Nephron (organoid): ENCODE results near the gene RAPGEF4.

Experiments
- H3K27ac Mint-ChIP-seq, 3 experiments: 2 replicates each; pipeline ENCODE4 v1.8.0; 2020; ENCODE audit warnings: mixed read lengths in 3 of 3, mild to moderate bottlenecking in 2 of 3, moderate library complexity in 1 of 3
- H3K27me3 Mint-ChIP-seq: 2 replicates; pipeline ENCODE4 v1.8.0; 2021; ENCODE audit warnings: low read depth, mild to moderate bottlenecking, moderate library complexity, mixed read lengths
- H3K36me3 Mint-ChIP-seq: 2 replicates; pipeline ENCODE4 v1.8.0; 2020; ENCODE audit warnings: low read depth, mixed read lengths
- H3K4me1 Mint-ChIP-seq: 2 replicates; pipeline ENCODE4 v1.8.0; 2020; ENCODE audit warnings: mixed read lengths
- H3K4me3 Mint-ChIP-seq, 3 experiments: 2 replicates each; pipeline ENCODE4 v1.8.0; 2020; ENCODE audit warnings: mild to moderate bottlenecking in 3 of 3, mixed read lengths in 3 of 3, moderate library complexity in 2 of 3
- H3K9me3 Mint-ChIP-seq: 2 replicates; pipeline ENCODE4 v1.8.0; 2020; ENCODE audit warnings: mixed read lengths
- TF ChIP-seq, protein P1 (sequence below), 3 experiments: fragments of 200-600 bp; sonication (generic); IDR thresholded peaks; one replicate each; pipeline ENCODE4 v1.5.0; 2021; ENCODE audit warnings: antibody characterized with exemption in 3 of 3; ENCODE audit not compliant: unreplicated experiment in 3 of 3

Gene RAPGEF4

DNA sequence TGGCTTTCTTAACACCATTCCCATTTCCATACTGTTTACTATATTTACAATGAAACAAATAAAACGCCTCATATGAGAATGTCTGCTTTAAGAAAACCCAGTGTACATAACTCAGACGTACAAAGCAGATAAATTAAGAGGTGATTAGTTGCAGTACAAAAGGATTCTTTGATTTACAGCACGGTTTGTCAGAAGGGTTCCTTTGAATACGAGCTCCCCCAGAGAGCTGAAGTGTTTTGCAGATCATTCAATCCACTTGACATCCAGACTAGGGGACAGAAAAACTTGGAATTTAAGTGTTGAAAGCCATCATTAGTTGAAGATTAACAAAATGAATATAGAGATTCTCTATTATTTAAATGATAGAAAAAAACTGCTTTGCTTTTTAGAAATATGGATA, 72.5 kb downstream of the RAPGEF4 start:
- TF ChIP-seq, protein P1, sequence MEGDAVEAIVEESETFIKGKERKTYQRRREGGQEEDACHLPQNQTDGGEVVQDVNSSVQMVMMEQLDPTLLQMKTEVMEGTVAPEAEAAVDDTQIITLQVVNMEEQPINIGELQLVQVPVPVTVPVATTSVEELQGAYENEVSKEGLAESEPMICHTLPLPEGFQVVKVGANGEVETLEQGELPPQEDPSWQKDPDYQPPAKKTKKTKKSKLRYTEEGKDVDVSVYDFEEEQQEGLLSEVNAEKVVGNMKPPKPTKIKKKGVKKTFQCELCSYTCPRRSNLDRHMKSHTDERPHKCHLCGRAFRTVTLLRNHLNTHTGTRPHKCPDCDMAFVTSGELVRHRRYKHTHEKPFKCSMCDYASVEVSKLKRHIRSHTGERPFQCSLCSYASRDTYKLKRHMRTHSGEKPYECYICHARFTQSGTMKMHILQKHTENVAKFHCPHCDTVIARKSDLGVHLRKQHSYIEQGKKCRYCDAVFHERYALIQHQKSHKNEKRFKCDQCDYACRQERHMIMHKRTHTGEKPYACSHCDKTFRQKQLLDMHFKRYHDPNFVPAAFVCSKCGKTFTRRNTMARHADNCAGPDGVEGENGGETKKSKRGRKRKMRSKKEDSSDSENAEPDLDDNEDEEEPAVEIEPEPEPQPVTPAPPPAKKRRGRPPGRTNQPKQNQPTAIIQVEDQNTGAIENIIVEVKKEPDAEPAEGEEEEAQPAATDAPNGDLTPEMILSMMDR (IDR thresholded peaks at IDR 0.05; ENCODE audit: unreplicated experiment in 3 of 3) = no peak
- Mint-ChIP-seq H3K4me1 (peaks cover 8% of the 10 kb centered on the region), H3K36me3 (peaks cover 10% of the 10 kb centered on the region), H3K4me3 (no peak overlapping the region), H3K9me3 (peaks cover 8% of the 10 kb centered on the region), H3K27me3 (peaks cover 5% of the 10 kb centered on the region), H3K27ac (no peak overlapping the region)

- Mint-ChIP-seq H3K4me3 (no peak overlapping the region), H3K36me3 (no peaks in the 10 kb centered on the region), H3K9me3 (no peaks in the 10 kb centered on the region), H3K27me3 (peaks cover 5% of the 10 kb centered on the region), H3K4me1 (peaks cover 8% of the 10 kb centered on the region), H3K27ac (no peak overlapping the region)
- TF ChIP-seq, protein P1 (IDR thresholded peaks at IDR 0.05; ENCODE audit: unreplicated experiment in 3 of 3) = no peak
Measured at GRCh38 chr2:172811027-172811426, 75.4 kb downstream of the RAPGEF4 start.

- TF ChIP-seq, protein P1 (IDR thresholded peaks at IDR 0.05; ENCODE audit: unreplicated experiment in 3 of 3) = no peak
- Mint-ChIP-seq H3K4me1 (peaks cover under 1% of the 10 kb centered on the region), H3K9me3 (no peaks in the 10 kb centered on the region), H3K27ac (no peak overlapping the region), H3K27me3 (peaks cover 5% of the 10 kb centered on the region), H3K4me3 (no peak overlapping the region), H3K36me3 (no peaks in the 10 kb centered on the region)
Measured at GRCh38 chr2:172812158-172812744, 76.6 kb downstream of the RAPGEF4 start.

GRCh38 chr2:172813314-172813888, 77.8 kb downstream of the RAPGEF4 start:
- Mint-ChIP-seq H3K4me3 (no peak overlapping the region), H3K9me3 (no peaks in the 10 kb centered on the region)
- TF ChIP-seq, protein P1 (IDR thresholded peaks at IDR 0.05; ENCODE audit: unreplicated experiment in 3 of 3) = peak; percentile 50 to 59 (median 58)

DNA sequence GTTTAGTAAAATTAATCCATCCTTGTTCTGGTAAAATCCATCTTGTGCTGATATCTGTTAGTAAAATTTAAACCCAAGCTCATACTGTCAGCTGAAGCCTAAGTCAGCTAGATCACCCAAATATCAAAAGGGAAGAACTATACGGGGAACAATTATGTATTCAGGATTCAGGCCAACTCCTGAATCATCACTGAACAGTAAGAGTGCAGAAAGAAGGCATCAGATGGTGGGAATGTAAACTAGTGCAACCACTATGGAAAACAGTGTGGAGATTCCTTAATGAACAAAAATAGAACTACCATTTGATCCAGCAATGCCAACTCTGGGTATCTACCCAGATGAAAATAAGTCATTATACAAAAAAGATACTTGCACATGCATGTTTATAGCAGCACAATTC, 81.8 kb downstream of the RAPGEF4 start:
- Mint-ChIP-seq H3K27ac (no peak overlapping the region), H3K36me3 (no peaks in the 10 kb centered on the region), H3K4me3 (no peak overlapping the region), H3K27me3 (no peaks in the 10 kb centered on the region), H3K9me3 (no peaks in the 10 kb centered on the region), H3K4me1 (no peaks in the 10 kb centered on the region)
- TF ChIP-seq, protein P1 (IDR thresholded peaks at IDR 0.05; ENCODE audit: unreplicated experiment in 3 of 3) = no peak

More at GRCh38 chr2:172813314-172813888, 77.8 kb downstream of the RAPGEF4 start:
- H3K36me3 Mint-ChIP-seq = no peaks in the 10 kb centered on the region
- H3K4me1 Mint-ChIP-seq = no peaks in the 10 kb centered on the region
- H3K27me3 Mint-ChIP-seq = peaks cover 5% of the 10 kb centered on the region
- no peak overlapping the region for H3K27ac Mint-ChIP-seq

DNA sequence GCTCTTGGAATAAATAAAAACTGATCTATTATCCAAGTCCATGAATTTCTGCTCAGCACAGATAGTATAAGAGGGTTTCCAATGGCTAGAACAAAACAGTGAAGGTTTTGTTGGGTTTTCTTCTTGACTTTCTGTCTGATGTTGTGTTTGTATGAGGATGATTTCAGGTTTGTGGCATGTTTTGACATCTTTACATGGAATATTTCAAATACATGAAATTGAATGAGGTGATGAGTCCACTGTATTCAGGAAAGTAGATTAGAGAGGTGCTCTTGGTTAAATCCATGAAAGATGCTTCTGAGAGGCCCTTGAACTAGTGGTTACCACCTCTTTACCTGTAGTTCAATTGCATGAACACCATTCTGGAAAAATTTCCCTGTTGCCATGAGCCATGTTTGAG, 84.3 kb downstream of the RAPGEF4 start:
- H3K27me3 Mint-ChIP-seq = no peaks in the 10 kb centered on the region
- no peaks in the 10 kb centered on the region for H3K4me1 Mint-ChIP-seq
- no peaks in the 10 kb centered on the region for H3K9me3 Mint-ChIP-seq
- TF ChIP-seq, protein P1 (IDR thresholded peaks at IDR 0.05; ENCODE audit: unreplicated experiment in 3 of 3) = no peak
- no peak overlapping the region for H3K4me3 Mint-ChIP-seq
- H3K36me3 Mint-ChIP-seq = no peaks in the 10 kb centered on the region
- H3K27ac Mint-ChIP-seq = no peak overlapping the region
